A549 (cell line): ENCODE measurements around the gene PRTFDC1.

Experiments
- CHD2 ChIP-seq: fragments of 150-350 bp; IDR thresholded peaks from 2 replicates; pipeline ENCODE4 v1.6.1; 2014; ENCODE audit warnings: low read length; ENCODE audit not compliant: partially characterized antibody
- HDAC2 ChIP-seq: fragments of 200-600 bp; sonication (generic); IDR thresholded peaks from 2 replicates; pipeline ENCODE4 v1.6.1; 2016
- JUN ChIP-seq, 2 experiments: fragments of >200 bp; sonication (Bioruptor Twin); formaldehyde crosslinking; IDR thresholded peaks; 2 replicates in 1 of 2; 3 replicates in 1 of 2; pipeline ENCODE4 v1.6.1; 2016 to 2017
- MAZ ChIP-seq: fragments of 150-350 bp; IDR thresholded peaks from 2 replicates; pipeline ENCODE4 v1.6.1; 2014; ENCODE audit warnings: antibody characterized with exemption, low read depth, low read length, borderline replicate concordance
- MYC ChIP-seq: IDR thresholded peaks from 2 replicates; pipeline ENCODE4 v1.6.1; 2012; ENCODE audit warnings: mild to moderate bottlenecking, inconsistent platforms, low read length, improper control_type of control experiment, borderline replicate concordance
- ZC3H11A ChIP-seq: fragments of 450-650 bp; IDR thresholded peaks from 2 replicates; pipeline ENCODE4 v1.6.1; 2014; ENCODE audit warnings: antibody characterized with exemption, mild to moderate bottlenecking
- TF ChIP-seq, protein P1 (sequence below): fragments of >200 bp; sonication (Bioruptor Twin); formaldehyde crosslinking; IDR thresholded peaks from 3 replicates; pipeline ENCODE4 v1.5.1; 2016

DNA sequence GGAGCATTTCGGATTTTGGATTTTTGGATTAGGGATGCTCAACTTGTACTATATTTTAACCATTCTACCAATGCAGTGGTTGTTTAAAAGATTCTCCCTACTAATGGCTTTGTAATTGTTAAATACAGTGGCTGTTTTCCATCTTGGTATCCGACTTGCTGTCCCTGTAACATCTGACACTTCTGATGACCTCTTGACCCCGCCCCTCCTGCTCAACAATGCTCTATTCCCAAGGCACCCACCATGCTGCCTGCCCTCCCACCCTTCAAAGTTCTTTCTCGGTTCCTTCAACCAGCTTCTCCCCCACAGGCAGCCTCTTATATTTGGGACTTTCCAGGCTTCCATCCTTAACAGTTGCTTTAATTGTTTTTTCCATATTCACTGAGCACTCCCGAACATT is 2.0 kb downstream of the PRTFDC1 start:
- no peak for TF ChIP-seq MAZ
- TF ChIP-seq, protein P1, sequence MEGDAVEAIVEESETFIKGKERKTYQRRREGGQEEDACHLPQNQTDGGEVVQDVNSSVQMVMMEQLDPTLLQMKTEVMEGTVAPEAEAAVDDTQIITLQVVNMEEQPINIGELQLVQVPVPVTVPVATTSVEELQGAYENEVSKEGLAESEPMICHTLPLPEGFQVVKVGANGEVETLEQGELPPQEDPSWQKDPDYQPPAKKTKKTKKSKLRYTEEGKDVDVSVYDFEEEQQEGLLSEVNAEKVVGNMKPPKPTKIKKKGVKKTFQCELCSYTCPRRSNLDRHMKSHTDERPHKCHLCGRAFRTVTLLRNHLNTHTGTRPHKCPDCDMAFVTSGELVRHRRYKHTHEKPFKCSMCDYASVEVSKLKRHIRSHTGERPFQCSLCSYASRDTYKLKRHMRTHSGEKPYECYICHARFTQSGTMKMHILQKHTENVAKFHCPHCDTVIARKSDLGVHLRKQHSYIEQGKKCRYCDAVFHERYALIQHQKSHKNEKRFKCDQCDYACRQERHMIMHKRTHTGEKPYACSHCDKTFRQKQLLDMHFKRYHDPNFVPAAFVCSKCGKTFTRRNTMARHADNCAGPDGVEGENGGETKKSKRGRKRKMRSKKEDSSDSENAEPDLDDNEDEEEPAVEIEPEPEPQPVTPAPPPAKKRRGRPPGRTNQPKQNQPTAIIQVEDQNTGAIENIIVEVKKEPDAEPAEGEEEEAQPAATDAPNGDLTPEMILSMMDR, result no peak
- TF ChIP-seq MYC, result no peak
- no peak for TF ChIP-seq CHD2
- TF ChIP-seq JUN (IDR thresholded peaks at IDR 0.05), result no peak
- TF ChIP-seq HDAC2, result no peak
- no peak for TF ChIP-seq ZC3H11A
